Erythroblast (primary cell): ENCODE data around the gene CAMSAP2.

Experiments
- GATA1 ChIP-seq: IDR thresholded peaks from 2 replicates; pipeline ENCODE4 v1.6.1; 2011; ENCODE audit warnings: low read depth, mild to moderate bottlenecking, control low read depth, low read length, moderate library complexity
- POLR2A ChIP-seq: IDR thresholded peaks from 2 replicates; pipeline ENCODE4 v1.6.1; 2011; ENCODE audit warnings: mild to moderate bottlenecking, low read length

GRCh38 chr1:200873671-200874397 lies 135.1 kb downstream of the CAMSAP2 start:
- TF ChIP-seq POLR2A (no peak), GATA1 (no peak)
